ENCODE data around the gene NCLN.
"Not testable (repeated sequence)": the region's sequence is repeated elsewhere in the genome, so short reads cannot be mapped to it uniquely, and the experiment has no call there.

Gene NCLN

DNA sequence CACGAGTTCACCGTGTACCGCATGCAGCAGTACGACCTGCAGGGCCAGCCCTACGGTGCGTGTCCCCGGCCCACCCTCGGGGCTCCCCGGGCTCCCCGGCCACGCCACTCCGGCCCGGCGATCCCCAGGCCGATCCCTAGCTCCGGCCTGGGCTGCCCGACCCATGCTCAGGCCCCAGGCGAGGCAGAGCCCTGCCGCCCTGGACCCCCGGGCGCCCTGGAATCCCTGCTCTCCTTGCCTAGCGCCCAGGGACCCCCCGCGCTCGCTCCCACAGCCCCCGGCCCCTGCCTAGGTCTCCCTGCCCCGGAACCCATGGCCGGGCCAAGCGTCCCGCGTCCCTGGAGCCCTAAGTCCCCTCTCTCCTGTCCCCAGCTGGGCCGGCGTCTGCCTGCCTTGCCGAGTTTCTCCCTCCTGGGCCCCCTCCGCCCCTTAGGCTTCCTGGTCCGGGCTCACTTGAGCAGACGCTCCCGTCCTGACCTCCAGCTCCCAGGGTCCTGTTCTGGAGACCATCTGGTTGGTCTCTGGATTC is 494 bp downstream of the NCLN start:
- no peak for DNase-seq

DNA sequence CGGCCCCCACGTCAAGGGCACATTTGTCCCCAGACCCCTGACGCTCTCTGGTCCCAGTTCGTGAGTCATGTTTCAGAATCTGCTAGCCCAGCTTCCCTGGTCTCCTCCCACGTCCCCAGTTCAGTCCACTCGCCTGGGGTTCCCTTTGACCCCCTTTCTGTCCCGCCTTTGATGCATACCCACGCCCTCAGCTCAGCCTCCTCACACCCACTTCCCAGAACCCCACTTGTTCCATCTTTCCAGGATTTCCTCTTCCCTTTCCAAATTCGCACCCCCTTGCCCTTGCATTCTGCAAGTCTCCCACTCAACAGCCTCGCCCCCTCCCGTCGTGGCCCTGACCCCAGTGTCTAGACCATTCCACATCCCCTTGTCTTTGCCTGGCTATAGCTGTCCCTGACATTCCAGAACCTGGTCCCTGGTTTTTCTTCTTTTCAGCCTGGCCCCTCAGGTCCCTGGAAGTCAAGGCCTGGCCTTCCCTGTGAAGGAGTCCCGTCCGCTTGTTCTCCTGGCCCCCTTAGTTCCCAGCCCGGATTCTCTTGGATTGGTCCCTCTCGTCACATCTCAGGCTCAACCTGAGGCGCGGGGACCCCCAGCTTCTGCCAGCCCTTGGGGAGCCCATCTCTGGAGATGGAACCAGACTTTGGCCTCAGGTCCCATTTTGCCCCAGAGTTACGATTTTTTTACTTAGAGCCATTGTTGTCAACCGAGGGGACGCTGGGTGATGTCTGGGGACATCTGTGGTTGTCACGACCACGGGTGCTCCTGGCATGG is 1.3 kb downstream of the NCLN start:
- DNase-seq, result no peak

DNA sequence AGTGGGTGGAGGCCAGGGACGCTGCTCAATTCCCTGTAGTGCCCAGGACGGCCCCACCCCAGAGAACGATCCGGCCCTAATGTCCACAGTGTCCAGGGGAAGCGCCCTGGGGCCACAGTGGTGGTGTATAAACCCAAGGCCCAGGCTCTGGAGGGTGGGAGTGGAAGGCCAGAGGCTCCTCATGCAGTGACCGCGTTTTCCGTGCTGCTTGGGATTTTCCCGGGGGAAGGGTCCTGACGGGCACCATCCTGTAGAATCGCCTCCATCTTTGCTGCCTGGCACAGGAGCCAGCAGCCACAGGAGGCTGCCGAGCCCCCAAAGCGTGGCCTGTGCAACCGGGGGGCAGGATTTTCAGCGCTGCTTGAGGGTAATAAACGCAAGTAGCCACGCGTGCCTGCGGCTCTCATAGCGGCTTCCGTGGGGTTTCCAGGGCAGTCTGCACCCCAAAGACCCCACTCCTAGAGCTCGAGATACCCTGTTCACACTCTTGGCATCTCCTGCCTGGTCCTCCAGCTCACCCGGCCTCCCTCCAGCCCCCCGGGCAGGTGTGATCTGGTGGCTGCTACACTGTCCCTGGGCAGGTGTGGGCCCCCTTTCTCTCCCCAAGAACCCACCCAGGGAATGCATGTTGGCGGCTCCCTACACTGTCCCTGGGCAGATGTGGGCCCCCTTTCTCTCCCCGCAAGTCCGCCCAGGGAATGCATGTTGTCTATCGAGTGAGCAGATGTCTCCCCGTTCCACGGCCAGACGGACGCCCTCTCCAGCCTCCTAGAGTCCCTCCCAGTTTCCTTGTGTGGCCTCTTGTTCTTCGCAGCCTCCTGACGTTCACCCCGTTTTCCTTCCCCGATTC is 2.2 kb downstream of the NCLN start:
- no peak for DNase-seq

DNA sequence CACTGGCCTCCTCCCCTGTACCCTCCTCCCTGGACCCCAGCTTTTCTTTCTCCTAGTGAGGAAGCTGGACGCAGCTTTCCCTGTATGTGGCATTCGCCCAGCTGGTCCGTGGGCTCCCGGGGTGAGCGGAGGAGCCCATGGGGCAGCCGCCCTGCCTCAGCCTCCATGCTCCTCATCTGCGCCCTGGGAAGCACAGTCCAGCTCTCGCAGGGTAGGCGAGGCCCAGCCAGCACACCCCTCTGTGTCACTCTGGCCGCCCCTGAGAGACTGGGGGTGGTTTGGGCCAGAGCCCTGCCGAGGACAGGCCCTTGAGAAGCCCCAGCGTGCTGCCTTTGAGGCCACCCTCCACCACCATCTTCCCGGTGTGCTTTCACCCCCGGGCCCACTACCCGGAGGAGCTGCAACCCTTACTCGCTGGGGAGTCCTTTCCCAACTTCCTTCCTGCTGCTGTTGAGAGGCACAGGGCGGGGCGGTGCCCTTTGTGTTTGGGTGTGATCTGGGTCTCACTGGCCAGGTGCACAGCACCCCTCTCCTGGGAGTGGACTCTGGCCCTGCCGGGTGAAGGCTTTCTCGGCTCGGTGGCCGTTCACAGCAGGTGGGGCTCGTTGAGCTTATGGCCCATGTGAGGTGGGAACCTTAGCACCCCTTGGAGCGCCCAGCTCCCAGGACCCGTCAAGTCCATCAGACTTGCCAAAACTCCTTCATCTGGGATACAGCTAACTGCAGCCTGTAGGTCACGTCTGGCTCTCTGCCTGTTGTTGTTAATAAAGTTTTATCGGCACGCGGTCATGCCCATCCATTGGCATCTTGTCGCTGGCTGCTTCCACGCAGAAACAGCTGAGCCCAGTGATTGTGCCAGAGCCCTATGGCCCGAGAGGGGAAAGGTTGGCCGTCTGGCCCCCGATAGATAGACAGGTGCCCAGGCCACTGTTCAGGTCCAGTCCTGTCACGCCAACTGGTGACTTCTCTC is 3.2 kb downstream of the NCLN start:
- DNase-seq, result no peak

DNA sequence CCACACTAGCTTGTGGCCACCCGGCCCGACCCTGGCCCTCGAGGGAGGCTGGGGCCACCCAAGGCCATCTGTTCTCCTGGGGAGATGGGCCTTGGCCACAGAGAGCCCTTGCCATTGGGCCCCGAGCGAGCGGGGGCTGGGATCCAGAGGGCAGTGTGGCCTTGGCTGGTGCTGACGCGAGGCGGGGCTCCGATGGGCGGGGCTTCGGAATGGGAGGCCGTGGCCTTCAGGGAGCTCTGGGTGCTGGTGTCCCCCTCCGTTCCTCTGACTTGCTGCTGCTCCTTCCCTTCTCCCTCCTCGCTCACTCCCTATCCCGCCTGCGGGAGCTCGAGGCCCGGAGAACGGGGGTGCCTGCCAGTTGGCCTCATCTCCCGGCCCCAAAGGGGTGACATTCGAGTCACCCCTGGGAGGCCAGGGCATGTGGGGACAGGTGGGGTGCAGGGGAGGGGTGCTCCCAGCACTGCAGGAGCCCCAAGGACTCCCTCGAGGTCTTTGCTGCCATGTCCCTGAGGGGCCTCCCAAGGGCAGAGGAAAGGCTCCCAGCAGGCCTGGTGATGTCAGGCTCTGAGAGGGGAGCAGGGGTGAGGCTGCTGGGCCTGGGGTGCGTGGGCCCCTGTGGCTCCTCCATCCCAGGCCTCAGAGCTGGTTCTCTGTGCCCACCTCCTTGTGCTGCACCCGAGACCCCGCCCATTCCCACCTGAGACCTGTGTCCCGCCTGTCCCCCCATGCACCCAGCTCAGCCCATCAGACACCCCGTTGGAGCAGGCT is 4.2 kb downstream of the NCLN start:
- DNase-seq, result no peak

DNA sequence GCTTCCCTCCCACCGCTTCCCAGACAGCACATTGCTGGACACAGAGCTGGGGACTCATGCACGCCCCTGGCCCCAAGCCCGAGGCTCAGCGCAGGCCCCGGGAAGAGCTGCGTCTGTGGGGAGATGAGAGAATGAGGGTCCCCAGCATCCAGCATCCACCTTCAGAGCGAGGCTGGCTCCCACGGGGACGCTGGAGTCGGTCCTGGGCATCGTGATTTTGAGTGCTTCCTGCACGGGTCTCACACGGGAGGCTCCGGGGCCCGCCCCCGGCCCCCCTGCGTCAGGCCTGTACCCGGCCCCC is 4.7 kb downstream of the NCLN start:
- DNase-seq, result no peak

DNA sequence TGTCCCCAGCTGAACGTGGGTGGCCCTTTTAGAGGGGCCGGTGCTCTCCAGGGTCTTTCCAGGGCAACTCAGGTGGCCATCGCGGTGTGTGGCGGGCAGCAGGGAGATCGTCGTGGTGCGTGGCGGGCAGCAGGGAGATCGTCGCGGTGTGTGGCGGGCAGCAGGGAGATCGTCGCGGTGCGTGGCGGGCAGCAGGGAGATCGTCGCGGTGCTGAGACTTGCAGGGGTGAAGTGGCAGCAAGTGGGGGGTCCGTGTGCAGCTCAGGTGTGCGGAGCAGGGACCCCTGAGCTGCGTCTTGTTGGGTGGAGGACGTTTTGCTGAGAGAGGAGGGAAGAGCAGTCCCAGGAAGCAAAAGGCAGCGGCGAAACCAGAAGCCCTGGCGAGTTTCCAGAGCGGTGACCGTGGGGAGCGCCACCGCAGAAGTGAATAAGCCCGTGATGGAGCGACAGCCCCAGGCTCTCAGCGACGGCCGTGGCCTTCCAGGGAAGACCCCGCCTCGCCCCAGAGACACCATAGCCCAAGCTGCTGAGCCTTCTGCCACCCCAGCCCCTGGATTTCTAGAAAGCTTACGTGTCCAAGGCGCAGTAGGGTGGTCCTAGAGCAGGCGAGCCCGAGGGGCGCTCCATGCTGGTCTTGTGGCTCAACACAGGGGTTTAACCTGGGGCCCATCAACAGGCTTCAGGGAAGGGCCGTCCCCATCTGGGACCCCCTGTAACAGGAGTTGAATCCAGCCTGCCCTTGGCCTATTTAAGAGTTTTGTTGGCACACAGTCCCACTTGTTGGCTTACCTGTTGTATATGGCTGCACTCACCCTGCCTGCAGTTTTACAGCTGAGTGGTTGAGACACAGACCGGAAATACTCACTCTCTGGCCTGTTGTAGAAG is 5.4 kb downstream of the NCLN start:
- no peak for DNase-seq

DNA sequence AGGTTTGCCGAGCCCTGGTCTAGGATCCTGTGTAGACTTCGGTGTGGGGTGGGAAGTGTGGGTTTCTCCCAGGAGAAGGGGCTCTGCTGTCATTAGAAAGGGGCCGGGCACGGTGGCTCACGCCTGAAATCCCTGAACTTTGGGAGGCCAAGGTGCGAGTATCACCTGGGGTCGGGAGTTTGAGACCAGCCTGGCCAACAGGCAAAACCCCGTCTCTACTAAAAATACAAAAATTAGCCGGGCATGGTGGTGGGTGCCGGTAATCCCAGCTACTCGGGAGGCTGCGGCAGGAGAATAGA is 6.0 kb downstream of the NCLN start:
- not testable (repeated sequence) for DNase-seq

DNA sequence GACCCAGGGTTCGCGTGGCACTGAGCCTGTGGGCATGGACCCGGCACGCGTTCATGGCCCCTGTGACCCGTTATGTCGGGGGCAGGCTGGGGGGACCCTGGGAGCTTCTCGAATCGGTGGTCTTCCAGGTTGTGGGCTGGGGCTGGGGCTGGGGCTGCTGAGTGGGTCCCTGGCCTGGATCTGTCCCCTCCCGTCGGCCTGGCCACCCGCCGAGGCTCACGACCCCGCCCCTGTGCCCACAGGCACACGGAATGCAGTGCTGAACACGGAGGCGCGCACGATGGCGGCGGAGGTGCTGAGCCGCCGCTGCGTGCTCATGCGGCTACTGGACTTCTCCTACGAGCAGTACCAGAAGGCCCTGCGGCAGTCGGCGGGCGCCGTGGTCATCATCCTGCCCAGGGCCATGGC is 6.5 kb downstream of the NCLN start:
- DNase-seq, result no peak

DNA sequence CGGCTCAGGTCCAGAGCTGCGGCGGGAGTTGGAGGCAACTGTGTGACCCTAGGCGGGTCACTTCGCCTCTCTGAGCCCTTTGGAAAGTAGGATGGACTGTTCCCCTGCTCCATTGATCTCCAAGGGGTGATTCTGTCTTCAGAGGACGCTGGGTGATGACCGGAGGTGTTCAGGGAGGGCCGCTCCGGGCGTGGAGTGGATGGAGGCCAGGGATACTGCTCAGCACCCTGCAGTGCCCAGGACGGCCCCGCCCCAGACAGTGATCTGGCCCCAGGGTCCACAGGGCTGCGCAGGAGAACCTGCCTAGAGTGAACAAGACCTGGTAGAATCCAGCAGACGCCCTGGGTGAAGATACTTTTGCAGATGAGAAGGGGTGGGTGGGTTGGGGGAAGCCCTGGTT is 7.0 kb downstream of the NCLN start:
- no peak for DNase-seq

DNA sequence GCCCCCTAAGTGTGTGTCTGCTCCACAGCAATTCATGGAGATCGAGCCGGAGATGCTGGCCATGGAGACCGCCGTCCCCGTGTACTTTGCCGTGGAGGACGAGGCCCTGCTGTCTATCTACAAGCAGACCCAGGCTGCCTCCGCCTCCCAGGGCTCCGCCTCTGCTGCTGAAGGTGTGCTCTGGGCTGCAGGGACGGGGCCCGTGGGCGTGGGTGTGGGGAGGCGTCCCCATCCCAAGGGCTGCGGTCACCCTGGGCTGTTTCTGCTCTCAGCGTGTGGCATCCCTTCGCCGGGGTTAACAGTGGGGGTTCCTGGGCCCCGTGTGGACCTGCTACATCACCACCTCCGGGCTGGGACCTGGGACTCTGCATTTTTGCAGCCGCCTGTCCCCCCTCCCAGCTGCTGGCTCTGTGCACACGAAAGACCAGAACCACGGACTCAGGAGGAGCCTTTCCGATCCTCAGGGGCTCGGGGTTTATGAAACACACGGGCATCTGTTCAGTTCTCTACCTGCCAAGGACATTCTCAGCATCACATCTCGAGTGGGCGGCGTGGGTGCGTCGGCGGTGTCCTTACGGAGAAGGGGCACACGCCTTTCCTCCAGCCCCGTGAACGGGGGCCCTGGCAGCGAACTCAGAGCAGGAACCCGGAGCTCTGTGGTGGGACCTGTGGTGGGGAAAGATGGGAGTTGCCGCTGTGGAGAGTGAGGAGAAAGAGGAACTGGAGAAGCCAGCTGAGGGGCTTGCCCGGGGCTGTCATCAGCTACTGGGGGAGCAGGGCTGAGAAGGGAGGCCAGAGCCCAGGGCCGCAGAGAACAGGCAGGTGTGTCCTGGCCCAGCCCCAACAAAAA is 7.8 kb downstream of the NCLN start:
- no peak for DNase-seq

DNA sequence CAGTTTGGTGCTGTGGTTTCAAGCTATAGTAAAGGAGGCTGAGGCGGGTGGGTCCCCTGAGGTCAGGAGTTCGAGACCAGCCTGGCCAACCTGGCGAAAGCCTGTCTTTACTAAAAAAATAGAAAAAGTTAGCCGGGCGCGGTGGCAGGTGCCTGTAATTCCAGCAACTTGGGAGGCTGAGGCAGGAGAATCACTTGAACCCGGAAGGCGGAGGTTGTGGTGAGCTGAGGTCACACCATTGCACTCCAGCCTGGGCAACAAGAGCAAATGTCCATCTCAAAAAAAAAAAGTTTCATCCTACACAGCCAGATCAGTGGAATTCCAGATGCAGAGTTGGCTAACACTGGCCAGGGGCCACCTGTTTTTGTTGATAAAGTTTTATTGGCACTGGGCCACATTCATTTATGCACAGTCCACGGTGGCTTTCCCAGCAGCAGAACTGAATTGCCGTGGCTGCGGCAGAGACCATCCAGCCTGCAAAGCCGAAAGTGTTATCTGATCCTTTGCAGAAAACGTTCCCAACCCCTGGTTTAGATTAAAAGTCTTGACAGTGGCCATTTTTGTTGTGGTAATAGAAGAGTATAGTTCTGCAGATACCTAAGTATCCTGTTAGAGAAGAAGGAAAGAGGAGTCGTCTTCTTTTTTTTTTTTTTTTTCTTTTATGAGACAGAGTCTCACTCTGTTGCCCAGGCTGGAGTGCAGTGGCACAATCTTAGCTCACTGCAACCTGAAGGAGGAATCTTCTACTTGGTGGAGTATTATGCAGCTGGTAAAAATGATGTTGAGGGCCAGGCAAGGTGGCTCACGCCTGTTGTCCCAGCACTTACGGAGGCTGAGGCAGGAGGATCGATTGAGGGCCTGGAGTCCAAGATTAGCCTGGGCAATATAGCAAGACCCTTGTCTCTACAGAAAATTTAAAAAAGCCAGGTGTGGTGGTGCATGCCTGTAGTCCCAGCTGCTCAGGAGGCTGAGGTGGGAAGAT is 8.7 kb downstream of the NCLN start:
- no peak for DNase-seq

DNA sequence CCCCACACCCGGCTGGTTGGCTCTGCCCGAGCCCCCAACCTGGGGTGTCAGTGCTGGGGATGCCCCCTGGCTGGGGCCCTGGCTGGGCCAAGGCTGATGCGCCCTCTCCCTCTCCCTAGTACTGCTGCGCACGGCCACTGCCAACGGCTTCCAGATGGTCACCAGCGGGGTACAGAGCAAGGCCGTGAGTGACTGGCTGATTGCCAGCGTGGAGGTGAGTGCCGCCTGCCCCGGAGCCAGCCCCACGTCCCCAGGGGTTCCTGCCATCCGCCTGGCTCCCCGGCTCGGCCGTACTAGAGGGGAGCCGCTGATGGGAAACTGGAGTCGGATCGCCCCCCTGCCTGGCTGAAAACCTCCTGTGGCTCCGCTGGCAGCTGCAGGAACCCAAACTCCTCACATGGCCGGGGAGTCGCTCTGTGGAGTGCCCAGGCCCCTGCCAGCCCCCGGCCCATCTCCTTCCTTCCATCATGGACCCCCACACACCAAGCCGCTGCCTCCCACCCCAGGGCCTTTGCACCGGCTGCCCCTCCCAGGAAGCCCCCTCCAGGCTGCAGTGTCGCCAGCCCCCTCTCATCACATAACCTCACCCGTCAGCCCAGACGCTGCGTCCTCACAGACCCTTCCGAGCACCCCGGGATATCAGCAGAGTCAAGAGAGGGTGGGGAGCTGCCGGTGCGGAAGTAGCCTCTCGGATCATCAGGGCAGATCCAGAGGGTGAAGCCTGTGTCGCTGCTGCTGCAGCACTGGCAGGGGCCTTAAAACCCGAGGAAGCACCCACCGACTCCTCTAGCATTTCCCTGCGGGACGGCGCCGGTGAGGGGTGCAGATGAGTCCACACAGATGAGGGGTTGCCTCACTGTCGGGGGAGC is 10.6 kb downstream of the NCLN start:
- DNase-seq, result no peak

DNA sequence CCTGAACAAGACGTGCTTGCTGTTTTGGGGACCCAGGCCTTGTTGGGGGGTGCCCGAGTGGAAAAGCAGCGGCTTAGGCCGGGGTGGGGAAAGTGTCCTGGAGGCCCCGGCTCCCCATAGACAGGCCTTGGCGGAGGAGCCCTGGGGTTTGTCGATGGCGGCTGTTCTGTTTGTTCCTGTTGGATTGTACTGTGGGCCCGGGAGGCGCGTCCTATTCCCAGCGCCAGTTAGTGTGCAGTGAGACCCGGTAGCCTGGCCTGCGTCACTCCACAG is 11.1 kb downstream of the NCLN start:
- DNase-seq, result no peak

DNA sequence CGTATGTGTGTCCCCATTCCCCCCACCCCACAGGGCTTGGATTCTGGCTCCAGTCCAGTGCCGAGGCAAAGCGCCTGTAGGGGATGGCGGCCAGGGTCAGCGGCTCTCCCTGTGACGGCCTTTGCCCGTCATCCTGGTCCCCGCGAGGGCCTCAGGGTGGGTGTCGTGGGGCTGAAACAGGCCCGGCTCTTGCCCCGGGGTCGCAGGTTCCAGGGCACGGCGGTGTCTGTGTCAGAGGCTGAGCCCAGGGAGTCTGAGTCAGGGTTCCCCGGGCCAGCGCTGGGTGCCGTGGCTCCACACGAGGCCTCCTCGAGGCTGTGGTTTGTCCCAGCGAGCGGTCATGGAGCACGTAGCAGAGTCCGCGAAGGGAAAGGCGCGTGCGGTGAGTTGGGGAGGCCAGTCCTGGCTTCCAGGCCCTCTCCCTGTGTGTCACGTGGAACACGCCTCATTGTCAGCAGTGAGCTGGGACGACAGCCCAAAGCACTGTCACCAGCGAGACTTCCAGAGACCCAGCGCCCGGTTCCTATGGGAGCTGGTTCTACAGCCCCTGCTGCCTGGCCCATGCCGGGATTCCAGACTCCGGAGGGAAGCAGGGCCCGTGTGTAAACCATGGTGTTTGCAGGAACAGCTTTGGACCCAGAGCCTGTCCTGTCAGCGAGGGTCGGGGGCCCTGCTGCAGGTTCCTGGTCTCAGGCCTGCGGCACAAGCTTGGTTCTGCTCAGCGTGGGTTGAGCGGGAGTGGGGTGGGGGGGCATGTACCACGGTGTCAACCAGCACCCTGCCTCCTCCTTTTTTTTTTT is 13.4 kb downstream of the NCLN start:
- DNase-seq, result no peak

DNA sequence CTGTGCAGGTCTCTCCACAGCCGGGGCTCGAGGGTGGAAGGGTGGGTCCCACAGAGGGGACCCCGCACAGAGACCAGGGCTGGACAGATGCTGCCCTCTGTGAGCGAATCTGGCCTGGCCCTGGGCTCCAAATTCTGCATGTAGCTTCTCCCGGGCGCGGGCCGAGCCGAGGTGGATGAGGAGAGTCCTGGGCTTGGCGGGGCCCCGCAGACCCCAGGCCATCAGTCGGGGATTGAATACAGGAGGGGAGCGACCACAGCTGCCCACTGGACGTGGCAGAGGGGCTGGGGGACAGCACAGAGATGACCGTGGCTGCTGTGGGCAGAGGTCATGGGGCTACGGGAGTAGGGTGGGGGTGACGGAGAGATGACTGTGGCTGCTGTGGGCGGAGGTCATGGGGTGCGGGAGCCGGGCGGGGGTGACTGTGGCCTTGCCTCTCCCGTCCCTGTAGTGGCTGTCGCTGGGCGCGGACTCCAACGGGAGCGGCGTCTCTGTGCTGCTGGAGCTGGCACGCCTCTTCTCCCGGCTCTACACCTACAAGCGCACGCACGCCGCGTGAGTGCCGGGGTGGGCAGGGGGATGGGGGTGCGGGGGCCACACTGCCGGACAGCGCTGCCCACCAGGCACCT is 15.5 kb downstream of the NCLN start:
- no peak for DNase-seq

DNA sequence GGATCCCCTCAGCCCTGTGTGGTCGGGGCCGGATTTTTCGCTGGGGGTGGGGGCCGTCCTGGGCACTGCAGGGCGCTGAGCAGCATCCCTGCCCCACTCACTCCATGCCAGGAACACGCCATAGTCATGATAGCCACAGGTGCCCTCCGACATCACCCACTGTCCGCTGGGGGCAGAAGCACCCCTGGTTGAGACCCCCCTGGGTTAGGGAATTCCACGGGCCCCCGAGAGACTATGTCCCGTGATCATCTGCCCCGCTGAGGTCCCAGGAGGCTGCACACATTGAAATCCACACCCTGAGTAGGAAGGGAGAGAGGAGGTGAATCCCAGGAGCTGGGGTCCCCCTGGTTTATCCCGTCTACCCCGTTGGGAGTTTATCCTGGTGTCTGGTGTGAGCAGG is 16.2 kb downstream of the NCLN start:
- DNase-seq, result no peak

Measured in NCI-H1694 (cell line).